ENCODE data around the gene LRRC43.

LRRC43 gene

GRCh38 chr12:122182887-122183587, at the start of gene LRRC43:
LRRC43 (plus strand) TSS chr12:122183123; CDS start chr12:122183145, 22 bp downstream.
- DNase-seq = no peak

DNA sequence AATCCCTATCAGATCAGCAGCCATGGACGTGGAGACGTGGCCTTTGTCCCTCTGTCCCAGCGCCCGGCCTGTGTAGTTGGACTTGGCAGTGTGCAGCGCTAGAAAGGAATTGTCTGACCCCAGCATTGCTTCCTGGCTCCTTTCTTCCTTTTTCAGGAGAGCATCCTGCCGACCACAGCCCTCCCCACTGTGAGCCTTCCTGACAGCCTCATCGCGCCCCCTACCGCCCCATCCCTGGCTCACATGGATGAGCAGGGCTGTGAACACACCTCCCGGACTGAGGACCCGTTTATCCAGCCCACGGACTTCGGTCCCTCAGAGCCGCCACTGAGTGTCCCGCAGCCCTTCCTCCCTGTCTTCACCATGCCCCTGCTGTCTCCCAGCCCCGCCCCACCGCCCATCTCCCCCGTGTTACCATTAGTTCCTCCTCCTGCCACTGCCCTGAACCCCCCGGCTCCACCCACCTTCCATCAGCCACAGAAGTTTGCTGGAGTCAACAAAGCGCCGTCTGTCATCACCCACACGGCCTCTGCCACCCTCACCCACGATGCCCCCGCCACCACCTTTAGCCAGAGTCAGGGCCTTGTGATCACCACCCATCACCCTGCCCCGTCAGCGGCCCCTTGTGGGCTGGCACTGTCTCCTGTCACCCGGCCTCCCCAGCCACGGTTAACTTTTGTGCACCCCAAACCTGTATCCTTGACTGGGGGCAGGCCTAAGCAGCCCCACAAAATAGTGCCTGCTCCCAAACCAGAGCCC, 49.6 kb upstream of the LRRC43 start:
- DNase-seq = no peak

DNA sequence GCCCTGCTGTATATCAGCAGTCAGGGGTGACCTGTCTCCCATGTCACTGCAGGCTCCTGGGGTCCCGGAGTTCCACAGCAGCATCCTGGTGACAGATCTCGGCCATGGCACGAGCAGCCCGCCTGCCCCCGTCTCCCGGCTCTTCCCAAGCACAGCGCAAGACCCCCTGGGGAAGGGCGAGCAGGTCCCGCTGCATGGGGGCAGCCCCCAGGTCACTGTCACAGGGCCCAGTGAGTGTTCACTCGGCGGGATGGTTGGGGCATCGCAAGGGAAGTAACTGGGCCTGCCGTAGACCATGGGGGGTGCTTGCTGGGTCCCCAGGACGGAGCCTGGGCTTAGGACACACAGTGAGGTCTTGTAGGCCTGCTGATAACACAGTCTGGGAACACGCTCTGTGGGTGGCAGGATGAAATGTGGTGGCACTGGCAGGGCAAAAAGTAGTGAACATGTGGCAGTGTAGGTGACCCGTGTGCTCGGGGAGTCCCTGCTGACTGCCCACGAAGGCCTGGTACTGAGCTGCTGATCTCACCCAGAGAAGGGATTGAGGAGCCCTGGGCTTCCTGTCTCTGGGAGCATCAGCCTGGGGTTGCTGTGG, 47.4 kb upstream of the LRRC43 start:
- DNase-seq = no peak

- no peak for DNase-seq
Measured at GRCh38 chr12:122137229-122137628, 45.7 kb upstream of the LRRC43 start.

DNA sequence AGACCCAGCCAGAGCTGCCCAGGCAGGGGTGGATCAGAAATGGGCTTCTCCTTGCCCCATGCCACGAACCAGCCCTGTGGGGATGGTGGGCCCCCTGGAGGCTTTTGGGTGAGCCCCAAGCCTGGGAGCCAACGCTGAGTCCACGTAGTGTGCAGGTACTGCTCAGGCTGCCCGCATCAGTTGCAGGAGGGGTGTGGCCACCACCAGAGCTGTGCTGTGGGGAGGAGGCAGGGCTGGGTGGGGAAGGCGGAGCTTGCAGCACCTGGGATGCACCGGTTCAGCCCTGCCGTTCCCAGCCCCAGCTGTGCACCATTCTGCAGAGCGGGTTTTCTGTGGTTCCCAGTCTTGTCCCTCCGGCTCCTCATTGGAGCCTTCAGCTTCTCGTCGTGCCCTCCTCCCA, 45.2 kb upstream of the LRRC43 start:
- DNase-seq = no peak

GRCh38 chr12:122138181-122138580, 44.7 kb upstream of the LRRC43 start:
- no peak for DNase-seq

DNA sequence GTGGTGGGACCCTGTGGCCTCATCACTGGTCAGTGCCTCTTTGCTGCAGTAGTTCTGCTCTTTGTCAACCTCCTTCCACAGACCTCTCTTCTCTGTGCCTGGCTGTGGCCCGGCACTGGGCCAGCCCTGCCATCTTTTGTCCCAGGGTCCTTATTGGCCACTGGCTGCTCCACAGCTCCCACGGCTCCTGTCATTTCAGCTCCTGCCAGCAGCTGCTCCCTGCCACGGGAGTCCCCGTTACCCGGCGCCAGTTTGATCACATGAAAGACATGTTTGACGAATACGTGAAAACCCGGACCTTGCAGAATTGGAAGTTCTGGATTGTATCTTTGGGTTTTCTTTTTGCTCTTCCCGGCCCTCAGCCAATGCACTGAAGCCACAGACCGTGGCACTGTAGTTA, 44.3 kb upstream of the LRRC43 start:
- DNase-seq = no peak

- DNase-seq = no peak
Measured at GRCh38 chr12:122139266-122139665, 43.7 kb upstream of the LRRC43 start.

DNA sequence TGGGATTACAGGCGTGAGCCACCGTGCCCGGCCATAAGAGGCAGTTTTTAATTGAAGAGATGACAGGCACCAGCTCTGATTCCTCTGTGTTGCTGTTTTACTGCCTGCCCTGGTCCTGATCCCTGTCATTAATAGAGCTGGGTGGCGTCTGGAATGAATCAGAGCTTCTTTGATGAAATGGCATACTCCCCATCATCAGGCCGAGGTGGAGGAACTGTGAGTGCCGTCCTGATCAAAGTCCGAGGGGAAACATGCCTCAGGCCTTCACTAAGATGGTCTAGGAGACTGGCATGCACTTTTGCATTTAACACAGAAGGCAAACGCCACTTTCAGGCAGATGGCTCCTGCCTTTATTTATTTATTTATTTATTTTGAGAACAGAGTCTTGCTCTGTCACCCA, 43.0 kb upstream of the LRRC43 start:
- no peak for DNase-seq

DNA sequence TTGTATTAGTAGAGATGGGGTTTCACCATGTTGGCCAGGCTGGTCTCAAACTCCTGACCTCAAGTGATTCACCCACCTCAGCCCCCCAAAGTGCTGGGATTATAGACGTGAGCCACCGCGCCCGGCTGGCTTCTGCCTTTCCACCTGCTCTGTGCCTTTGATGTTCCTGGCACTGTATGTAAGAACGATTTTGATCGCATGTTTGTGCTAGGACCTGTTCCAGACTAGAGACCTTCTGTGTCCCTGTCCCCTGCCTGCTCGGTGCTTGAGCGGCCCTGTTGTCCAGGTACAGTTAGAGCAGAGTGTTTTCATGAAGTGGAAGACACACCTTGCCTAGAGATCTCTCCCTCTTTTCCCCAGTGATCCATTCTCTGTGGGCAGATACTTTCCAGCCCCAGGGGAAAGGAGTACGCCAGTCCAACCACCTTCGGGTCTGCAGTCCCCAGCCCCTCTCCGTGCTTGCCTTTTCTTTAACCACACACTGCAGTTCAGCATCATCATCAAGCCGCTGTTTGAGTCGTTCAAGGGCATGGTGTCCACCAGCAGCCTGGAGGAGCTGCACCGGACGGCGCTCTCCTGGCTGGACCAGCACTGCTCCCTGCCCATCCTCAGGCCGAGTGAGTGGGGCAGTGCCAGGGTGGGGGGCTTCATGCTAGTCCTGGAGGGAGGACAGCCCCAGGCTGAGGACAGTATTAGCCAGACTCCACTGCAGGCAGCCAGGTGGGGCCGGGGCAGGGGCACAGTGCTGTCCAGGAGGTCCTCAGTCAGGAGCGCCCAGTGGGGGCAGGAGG, 42.3 kb upstream of the LRRC43 start:
- no peak for DNase-seq

- DNase-seq = no peak
Measured at GRCh38 chr12:122141911-122142725, 40.8 kb upstream of the LRRC43 start.

- no peak for DNase-seq
Measured at GRCh38 chr12:122142857-122143256, 40.1 kb upstream of the LRRC43 start.

- no peak for DNase-seq
Measured at GRCh38 chr12:122144885-122145284, 38.0 kb upstream of the LRRC43 start.

- no peak for DNase-seq
Measured at GRCh38 chr12:122145505-122146330, 37.2 kb upstream of the LRRC43 start.

- no peak for DNase-seq
Measured at GRCh38 chr12:122147514-122148290, 35.2 kb upstream of the LRRC43 start.

- no peak for DNase-seq
Measured at GRCh38 chr12:122148657-122149056, 34.3 kb upstream of the LRRC43 start.

DNA sequence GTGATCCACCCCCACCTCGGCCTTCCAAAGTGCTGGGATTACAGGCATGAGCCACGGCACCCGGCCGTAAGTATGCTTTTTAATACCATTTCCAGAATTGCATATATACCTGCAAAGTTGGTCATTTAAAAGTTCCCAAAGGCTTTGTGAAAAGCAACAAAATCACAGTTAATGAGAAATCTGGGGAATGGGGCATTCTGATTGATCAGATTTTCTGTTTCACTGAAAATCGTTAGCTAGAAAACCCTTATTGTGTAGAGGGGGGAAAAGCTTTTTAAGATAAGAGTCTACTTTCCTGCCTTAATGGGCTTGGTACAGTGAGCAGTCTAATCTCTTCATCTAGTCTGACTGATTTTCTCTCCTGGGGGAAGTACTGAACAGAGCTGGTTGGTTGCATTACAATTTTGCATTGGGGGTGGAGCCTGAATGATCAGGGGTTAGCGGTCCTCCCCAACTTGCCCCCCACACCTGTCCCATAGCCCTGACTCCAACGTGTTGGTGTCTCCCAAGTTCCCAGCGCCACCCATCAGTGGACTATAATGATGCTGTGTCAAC, 32.7 kb upstream of the LRRC43 start:
- DNase-seq = no peak

- no peak for DNase-seq
Measured at GRCh38 chr12:122152754-122153153, 30.2 kb upstream of the LRRC43 start.

GRCh38 chr12:122155705-122156104, 27.2 kb upstream of the LRRC43 start:
- no peak for DNase-seq

GRCh38 chr12:122158700-122159285, 24.1 kb upstream of the LRRC43 start:
- no peak for DNase-seq

Measured in activated CD4-positive, CD25-positive, alpha-beta regulatory T cell (primary cell).